GM12875 (cell line): ENCODE results near the gene PAPSS2.

Experiments
- H3K4me3 ChIP-seq: one replicate; pipeline ENCODE4 v1.5.1; 2011; ENCODE audit warnings: low read depth, low read length, control low read depth
- TF ChIP-seq, protein P1 (sequence below): IDR thresholded peaks from 2 replicates; pipeline ENCODE4 v1.5.1; 2011; ENCODE audit warnings: low read depth, mild to moderate bottlenecking, control low read depth, inconsistent platforms, low read length, moderate library complexity, borderline replicate concordance; ENCODE audit not compliant: insufficient read depth

The PAPSS2 gene

DNA sequence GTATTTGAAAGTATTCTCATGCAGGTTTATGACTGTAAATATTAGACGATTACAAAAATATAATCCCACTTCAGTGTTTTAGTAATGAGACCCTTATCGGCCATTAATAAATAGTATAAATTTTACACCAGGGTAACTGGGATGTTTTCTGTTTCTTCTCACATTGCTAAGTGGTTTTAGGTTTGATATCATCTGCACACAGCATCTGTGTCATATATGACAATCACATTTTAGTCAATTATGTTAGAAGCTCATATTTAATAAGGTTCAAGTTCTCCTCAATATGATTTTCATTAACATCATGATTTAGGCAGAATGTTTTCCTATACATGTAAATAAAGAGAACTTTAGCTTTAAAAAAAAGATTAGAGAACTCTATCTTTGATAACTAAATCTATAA is 91.6 kb downstream of the PAPSS2 start:
- TF ChIP-seq, protein P1, sequence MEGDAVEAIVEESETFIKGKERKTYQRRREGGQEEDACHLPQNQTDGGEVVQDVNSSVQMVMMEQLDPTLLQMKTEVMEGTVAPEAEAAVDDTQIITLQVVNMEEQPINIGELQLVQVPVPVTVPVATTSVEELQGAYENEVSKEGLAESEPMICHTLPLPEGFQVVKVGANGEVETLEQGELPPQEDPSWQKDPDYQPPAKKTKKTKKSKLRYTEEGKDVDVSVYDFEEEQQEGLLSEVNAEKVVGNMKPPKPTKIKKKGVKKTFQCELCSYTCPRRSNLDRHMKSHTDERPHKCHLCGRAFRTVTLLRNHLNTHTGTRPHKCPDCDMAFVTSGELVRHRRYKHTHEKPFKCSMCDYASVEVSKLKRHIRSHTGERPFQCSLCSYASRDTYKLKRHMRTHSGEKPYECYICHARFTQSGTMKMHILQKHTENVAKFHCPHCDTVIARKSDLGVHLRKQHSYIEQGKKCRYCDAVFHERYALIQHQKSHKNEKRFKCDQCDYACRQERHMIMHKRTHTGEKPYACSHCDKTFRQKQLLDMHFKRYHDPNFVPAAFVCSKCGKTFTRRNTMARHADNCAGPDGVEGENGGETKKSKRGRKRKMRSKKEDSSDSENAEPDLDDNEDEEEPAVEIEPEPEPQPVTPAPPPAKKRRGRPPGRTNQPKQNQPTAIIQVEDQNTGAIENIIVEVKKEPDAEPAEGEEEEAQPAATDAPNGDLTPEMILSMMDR: no peak
- H3K4me3 ChIP-seq: no peak overlapping the region

DNA sequence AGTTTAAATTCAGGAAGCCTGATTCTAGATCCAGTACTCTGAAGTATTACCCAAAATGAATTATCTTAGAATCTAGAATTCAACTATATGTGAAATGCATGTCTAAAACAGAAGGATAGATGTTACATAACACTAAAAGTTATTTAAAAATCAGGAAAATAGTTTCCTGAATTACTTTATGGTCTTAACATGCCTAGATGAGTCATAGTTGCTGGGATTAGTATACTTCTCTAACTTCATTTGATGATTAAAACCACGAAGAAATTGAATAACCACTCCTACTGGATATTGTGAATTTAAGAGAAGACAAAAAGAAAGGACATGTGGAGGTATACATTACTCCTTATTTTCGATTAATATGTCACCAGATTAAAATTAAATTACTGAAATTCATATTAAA is 92.9 kb downstream of the PAPSS2 start:
- H3K4me3 ChIP-seq: no peak overlapping the region
- TF ChIP-seq, protein P1: no peak

- TF ChIP-seq, protein P1: no peak
- no peak overlapping the region for H3K4me3 ChIP-seq
Observed at GRCh38 chr10:87753995-87754866, 94.6 kb downstream of the PAPSS2 start.

DNA sequence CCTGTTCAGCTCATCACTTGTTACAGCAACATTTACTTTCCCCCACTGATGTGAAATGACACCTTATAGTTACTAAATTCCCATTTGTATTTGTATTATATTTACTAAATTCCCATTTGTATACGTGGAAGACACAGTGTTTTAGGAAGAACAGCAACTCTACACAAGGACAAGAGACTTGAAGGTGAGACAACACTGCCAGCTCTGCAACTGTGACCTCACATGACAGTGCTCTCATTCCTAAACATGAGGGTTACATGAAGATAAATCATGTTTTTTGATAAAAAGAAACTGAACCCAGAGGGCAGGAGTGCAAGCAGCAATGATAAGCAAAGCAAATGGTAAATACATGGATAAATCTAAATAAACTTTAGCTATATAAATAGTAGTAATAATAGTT is 98.0 kb downstream of the PAPSS2 start:
- TF ChIP-seq, protein P1: no peak
- H3K4me3 ChIP-seq: no peak overlapping the region

DNA sequence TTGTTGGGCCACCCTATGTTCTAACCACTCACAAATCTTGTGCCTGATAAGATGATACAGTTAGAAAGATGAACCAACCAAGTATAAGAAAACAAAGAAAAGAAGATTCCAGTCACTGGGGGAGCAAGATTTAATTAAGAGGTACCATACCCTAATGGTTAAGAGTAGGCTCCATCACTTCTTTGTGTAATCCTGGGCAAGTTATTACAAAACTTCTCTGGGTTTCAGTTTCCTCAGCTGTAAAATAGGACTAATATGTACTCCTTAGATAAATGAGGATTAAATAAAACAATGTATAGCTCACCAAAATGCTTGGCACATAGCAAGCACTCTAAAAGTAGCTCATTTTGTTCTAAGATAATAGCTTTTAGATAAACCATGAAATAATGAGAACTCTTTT is 99.9 kb downstream of the PAPSS2 start:
- TF ChIP-seq, protein P1: no peak
- no peak overlapping the region for H3K4me3 ChIP-seq

- H3K4me3 ChIP-seq: no peak overlapping the region
- TF ChIP-seq, protein P1: no peak
Observed at GRCh38 chr10:87760195-87760905, 100.7 kb downstream of the PAPSS2 start.
